ENCODE measurements around the gene LNX2. TPM values are rescaled to one million over a fixed set of nuclear protein-coding genes. Genes with fewer than 3 reads are reported as not detected.

LNX2 gene
- total and polyA plus RNA-seq, 2 of the 4 experiments (the other 2 are of a cell fraction) = 3.1 to 7.2 TPM

DNA sequence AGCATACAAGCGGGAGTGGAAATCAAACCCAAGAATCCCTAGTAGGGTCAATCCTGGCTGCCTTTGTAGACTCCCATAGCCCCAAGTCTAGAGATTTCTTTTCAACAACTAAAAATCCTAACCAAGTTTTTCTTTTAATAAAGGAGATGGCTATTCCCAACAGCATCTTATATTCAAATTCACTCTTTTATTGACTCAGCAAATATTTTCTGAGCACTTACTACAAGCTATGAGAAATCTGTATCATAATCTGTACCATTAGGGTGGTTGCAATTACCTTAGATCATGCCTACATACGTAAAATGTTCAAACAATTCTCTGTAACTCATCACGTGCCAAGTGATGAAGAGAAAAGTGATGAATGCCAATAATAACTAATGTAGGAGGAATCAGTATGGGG lies 54.5 kb downstream of the LNX2 start:
- Histone ChIP-seq H2BK15ac (ENCODE audit: low read depth, low read length) (no peak overlapping the region), H3K4me2 (ENCODE audit: low read depth, low read length) (no peak overlapping the region), H3K79me1 (ENCODE audit: low read depth in 1 of 2, low read length in 2 of 2) (no peaks in the 10 kb centered on the region; a peak in 1 of 4 replicates), H4K5ac (ENCODE audit: low read depth, low read length) (no peak overlapping the region), H3K36me3 (ENCODE audit: control insufficient read depth, insufficient read depth, low read length) (peaks cover 6% of the 10 kb centered on the region), H3K4me3 (ENCODE audit: insufficient read depth, low read depth, low read length) (no peak overlapping the region), H2BK20ac (ENCODE audit: low read depth, low read length) (no peak overlapping the region), H2AFZ (replicated peaks; ENCODE audit: low read length, poor library complexity) (no peak overlapping the region), H2BK5ac (ENCODE audit: low read depth, low read length, poor library complexity, severe bottlenecking) (no peak overlapping the region), H3K9me3 (ENCODE audit: control insufficient read depth, insufficient read depth, low read length) (no peaks in the 10 kb centered on the region), H4K20me1 (ENCODE audit: insufficient read depth, low read length) (no peaks in the 10 kb centered on the region), H3K14ac (replicated peaks; ENCODE audit: low read depth, low read length) (no peak overlapping the region), H3K4me1 (ENCODE audit: control insufficient read depth, insufficient read depth, low read length) (no peaks in the 10 kb centered on the region), H2AK5ac (ENCODE audit: low read depth, low read length) (no peak overlapping the region), H2AK9ac (replicated peaks; ENCODE audit: low read depth, low read length, poor library complexity) (no peak overlapping the region), H3K27ac (ENCODE audit: insufficient read depth, low read length) (no peak overlapping the region), H3K23ac (ENCODE audit: low read depth, low read length) (no peak overlapping the region), H4K8ac (ENCODE audit: low read depth in 2 of 2, low read length in 2 of 2) (no peak overlapping the region), H3K56ac (ENCODE audit: extremely low read depth, insufficient read depth, low read length) (no peak overlapping the region), H3K9ac (ENCODE audit: low read depth, low read length) (no peak overlapping the region), H3K18ac (ENCODE audit: low read depth, low read length) (no peak overlapping the region), H3K9me1 (ENCODE audit: insufficient read depth, low read length) (peaks cover 2% of the 10 kb centered on the region; the same call in 1 of the 2 replicates), H3K4ac (ENCODE audit: low read depth, low read length) (no peak overlapping the region), H2BK120ac (ENCODE audit: low read depth, low read length) (no peak overlapping the region), H3K27me3 (ENCODE audit: control insufficient read depth, insufficient read depth, low read length) (no peaks in the 10 kb centered on the region), H4K91ac (ENCODE audit: insufficient read depth, low read depth, low read length) (no peak overlapping the region)
- no TSS peak for BruUV-seq (replicated peaks)
- dilution Hi-C loops (cut with HindIII; ENCODE audit: low sequenced_read_pairs, unreplicated experiment) = no loop called here
- CTCF ChIA-PET = no interaction called here
- no CpG with 5 or more reads among the region's 3 CpGs for WGBS, 2 experiments (ENCODE audit: extremely low coverage in 2 of 2, insufficient read length in 1 of 2)
- in situ Hi-C loops (cut with MboI; ENCODE audit: low sequenced_read_pairs) = no loop called here
- DNase-seq (no peak), ATAC-seq (ENCODE audit: low read depth) (no peak)
- no peak for TF ChIP-seq USF2 (IDR thresholded peaks at IDR 0.05; ENCODE audit: low read depth, low read length)
- peak; percentile 57; the same call in 1 of the 2 replicates for TF ChIP-seq MAFK (IDR thresholded peaks at IDR 0.05; ENCODE audit: low read depth, low read length)
- TF ChIP-seq MAZ (IDR thresholded peaks at IDR 0.05; ENCODE audit: borderline replicate concordance, low read depth, low read length) = no peak
- no peak for TF ChIP-seq RCOR1 (IDR thresholded peaks at IDR 0.05; ENCODE audit: insufficient replicate concordance, low read length)
- TF ChIP-seq RAD21 (IDR thresholded peaks at IDR 0.05; ENCODE audit: low read length) = no peak
- intact Hi-C loops (cut with micrococcal nuclease) = no loop called here
- POLR2A ChIA-PET (ENCODE audit: unreplicated experiment) = no interaction called here
